Occipital lobe (tissue), 2 donors: ENCODE results near the gene GLT1D1. TPM values are rescaled to one million over a fixed set of nuclear protein-coding genes. Genes with fewer than 3 reads are reported as not detected.
"Not testable (repeated sequence)": the region's sequence is repeated elsewhere in the genome, so short reads cannot be mapped to it uniquely, and the experiment has no call there.

Experiments used
- DNase-seq: peaks from one replicate; lab custom pipeline; 2025; lab: John Stamatoyannopoulos, UW
- total RNA-seq: library from RNA; depleted of rRNA; stranded (reverse); fragments of >200 nt; gene quantifications from one replicate; pipeline ENCODE4 v1.2.3, GENCODE V29; 2014

The GLT1D1 gene
- total RNA-seq, 1 donor from 2014 or later: 8.9 TPM

DNA sequence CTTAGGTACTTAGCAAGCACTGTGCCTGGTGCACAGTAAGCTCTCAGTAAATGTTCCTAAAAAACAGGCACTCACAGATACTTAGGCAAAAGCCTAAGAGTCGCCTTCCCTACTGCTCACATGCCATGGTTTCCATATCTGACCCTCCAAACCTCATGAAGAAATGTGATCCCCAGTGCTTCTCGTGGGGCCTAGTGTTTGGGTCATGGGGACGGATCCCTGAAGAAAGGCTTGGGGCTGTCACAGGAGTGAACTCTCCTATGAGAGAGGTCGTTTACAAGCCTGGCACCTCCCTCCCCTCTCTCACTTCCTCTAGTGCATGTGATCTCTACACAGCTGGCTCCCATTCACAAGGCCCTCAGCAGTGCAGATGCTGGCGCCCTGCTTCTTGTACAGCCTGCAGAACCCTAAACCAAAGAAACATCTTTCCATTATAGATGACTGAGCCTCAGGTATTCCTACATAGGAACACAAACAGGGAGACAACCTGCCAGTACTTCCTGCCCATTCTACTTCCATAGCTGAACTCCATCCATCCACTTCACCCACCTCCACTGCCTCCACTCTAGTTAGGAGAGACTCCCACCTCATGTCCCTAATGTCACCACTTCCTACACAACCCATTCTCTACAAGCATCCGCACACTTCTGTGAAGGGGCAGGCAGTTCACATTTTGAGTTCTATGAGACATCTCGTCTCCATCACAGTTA lies 32.4 kb upstream of the GLT1D1 start:
- no peak for DNase-seq

DNA sequence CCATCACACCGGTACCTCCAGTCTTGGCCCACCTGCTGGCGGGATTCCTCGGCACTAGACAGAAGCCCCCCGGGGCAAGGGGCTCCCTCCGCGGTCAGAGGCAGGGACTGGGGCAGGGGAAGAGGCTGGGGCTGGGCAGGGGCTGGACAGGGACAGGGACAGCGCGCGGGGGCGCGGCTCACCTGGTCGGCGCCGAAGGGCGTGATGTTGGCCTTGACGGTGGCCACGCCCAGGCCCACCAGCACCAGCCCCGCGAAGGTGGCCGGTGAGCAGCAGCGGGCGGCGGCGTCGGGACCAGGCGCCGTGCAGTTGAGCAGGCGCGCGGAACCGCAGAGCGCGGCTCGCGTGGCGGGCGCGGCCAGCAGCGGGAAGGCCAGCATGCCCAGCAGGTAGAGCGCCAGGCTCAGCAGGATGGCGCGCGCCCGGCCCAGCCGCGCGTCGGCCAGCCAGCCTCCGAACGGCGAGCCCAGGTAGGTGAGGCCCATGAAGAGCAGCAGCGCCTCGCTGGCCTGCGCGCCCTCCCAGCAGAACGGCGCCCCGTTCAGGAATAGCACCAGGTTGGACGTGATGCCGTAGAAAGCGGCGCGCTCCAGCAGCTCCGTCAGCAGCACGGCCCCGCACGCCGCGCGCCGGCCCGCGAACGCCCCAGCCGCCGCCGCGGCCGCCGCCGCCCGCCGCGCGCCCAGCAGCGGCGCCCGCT lies 29.9 kb upstream of the GLT1D1 start:
- no peak for DNase-seq

DNA sequence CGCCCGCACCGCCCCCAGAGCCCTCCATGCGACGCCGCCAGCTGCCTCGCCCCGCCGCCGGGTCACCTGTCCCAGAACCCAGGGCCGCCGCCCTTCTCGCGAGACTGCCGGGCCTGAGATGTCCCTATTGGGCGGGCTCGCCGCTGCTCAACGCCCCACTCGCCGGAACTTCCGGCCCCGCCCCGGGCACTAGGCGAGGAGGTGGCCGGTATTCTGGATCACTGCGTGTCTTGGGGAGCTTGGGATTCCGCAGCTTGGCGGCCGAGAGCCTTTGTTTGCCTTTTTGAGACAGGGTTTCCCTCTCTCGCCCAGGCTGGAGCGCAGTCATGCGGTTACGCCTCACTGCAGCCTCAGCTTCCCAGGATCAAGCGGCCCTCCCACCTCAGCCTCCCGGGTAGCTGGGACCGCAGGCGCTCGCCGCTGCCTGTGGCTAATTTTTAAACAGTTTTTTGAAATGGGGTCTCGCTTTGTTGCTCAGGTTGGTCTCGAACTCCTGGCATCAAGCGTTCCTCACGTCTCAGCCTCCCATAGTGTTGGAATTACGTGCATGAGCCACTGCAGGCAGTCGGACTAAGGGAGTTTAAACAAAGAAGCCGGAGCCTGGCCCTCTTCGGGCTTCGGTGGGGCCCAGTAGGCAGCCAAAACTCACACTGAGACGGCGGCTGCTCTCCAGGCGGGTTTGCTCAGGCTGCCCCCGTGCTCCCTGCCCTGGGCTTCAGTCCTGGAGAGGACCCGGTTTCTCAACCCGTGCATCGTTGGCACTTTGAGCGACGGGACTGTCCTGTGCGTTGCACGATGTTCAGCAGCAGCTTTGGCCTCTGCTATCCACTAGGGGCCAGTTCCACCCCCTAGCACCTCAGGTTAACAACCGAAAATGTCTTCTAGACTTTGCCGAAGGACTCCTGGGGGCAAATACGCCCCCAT lies 29.1 kb upstream of the GLT1D1 start, which contains the start of gene SLC15A4:
Gene SLC15A4 (minus strand): TSS at position 43 of the 924 bp plus-strand sequence. CDS start 15 bp downstream, at position 28.
- peak; percentile 92 for DNase-seq

DNA sequence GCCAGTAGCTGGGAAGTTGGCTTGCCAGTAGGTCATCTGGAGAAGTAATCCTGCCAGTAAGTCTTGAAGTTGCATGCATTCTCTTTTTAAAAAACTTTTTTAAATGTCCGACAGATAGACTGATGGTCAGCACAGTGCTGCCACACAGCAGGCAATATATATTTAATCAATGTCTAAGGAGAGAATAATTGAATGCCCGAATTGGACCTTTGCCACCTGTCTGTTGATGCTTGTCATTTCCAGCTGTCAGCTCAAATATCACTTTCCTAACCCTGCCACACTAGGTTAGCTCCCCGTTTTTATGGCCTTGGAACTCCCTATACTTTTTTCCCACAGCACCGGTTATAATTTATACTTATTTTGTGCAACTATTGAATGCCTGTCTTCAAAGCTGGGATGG lies 27.4 kb upstream of the GLT1D1 start:
- DNase-seq: no peak

DNA sequence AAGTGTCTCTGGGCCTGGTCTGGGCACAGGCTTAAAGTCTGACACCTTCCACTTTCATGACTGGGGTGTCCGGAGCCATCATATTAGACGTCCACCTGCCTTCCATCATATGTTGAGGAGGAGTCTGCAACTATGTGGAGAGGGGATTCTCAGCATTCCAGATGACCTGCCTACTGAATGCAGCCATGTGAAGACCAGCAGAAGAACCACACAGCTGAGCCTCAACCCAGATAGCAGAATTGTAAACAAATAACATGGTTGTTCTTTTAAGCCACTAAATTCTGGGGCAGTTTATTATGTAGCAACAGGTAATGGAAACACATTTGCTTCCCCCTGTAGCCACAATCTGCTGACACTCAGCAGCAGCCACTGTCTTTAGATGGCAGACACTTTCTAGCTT lies 25.6 kb upstream of the GLT1D1 start:
- DNase-seq: no peak

DNA sequence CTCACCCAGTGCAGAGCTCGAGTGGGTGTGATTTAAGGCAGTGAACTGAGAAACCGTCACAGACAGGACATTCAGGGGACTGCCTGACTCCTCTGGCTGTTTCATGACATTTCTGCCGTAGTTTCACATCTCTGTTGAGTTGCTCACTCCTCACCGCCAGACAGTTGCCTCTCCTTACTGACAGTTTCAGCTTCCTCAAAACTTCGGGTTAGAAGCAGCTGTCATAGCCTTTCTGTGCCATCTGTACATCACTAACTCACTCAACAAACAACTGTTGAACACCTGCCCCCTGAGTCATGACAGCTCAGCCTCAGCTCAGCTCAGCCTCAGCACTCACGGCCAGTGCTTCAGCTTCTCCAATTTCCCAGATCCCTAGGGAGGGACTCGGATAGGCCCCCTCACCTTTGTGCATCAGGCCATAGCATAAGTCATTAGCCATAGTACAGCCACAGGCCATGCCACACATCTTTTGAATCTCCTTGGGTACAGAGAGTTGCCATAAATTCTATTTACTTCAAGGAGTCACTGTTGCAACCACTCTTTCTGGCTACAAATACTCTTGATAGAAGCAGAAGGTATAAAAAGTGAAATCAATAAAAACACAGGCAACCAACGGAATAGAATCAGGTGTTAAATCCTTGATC lies 23.3 kb upstream of the GLT1D1 start:
- no peak for DNase-seq

DNA sequence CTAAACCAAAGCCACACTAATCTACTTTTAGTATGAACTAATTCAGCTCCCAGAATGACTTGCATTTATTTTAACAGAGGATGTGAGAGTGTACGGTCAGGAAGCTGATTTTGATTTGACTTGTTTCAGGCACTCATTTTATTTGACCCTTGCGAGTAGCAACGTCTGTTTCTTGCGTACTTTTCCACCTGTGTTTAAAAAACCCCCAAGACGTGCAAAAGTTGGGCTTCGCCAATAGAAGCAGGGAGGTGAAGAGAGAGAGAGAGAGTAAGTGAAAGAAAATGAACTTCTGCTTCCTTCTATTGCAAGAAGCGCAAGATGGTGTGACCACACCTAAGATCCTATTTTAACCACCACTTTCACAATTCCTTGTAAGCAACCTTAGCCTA lies 22.8 kb upstream of the GLT1D1 start:
- no peak for DNase-seq

DNA sequence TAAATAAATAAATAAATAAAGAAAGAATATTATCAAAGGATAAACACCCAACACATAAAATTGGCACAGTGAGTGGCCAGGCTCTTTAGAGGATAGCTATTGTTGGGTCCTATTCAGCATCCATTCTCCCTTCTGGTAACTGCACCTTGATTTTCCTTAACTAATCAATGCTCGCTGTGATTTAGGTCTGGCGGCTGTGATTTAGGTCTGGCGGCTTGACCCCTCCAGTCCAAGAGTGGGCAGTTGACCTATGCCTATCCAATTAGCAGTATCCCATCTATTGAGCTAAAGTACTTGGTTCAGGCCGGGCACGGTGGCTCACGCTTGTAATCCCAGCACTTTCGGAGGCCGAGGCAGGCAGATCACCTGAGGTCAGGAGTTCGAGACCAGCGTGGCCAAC lies 19.9 kb upstream of the GLT1D1 start:
- DNase-seq: no peak

DNA sequence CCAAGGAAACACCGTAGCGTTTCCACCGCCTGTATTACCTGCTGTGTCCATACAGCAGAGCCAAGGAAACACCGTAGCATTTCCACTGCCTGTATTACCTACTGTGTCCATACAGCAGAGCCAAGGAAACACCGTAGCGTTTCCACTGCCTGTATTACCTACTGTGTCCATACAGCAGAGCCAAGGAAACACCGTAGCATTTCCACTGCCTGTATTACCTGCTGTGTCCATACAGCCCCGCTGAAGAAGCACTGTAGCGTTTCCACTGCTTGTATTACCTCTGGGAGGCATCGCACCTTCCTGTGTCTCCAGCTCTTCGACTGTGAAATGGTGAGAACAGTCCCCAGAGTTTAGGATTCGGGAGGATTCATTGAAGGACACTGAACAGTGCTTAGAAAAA lies 13.4 kb upstream of the GLT1D1 start:
- not testable (repeated sequence) for DNase-seq

DNA sequence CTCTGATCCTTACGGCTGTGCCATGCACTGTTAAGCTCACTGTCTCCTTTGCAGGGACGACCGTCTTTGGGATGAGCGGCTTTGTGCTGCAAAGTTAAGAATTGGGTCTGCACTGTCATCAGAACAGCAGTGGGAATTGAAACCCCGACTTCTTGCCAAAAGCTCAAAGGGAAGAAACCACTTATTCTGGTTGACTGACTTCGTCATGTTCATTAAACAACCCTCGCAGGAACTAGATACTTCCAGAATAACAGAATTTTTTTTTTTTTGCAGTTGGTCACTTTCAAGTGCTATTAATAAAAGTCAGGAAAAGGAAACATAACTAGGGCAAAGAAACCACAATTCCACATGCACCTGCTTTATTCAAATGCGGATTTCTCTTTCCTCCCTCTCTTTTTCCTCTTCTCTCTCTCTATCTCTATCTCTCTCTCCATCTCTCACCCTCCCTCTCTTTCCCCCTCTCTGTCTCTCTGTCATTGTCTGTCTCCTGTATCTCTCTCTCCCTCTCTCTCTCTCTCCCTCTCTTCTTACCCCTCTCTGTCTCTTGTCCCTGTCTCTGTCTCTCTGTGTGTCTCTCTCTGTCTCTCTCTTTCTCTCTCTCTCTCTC lies 12.3 kb upstream of the GLT1D1 start:
- DNase-seq: no peak

DNA sequence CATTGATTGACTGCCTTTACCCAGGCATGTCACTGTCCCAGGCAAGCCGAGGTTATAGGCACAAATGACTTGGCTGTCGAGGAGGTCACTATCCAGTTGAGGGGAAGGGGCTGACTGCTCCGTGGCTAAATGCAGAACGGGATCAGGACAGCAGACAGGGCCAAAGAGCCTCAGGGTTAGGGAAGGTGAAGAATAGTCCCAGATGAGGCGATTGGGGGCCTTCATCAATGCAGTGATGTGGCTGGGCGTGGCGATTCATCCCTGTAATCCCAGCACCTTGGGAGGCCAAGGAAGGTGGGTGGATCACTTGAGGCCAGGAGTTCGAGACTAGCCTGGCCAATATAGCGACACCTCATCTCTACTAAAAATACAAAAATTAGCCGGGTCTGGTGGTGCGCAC lies 10.7 kb upstream of the GLT1D1 start:
- no peak for DNase-seq

DNA sequence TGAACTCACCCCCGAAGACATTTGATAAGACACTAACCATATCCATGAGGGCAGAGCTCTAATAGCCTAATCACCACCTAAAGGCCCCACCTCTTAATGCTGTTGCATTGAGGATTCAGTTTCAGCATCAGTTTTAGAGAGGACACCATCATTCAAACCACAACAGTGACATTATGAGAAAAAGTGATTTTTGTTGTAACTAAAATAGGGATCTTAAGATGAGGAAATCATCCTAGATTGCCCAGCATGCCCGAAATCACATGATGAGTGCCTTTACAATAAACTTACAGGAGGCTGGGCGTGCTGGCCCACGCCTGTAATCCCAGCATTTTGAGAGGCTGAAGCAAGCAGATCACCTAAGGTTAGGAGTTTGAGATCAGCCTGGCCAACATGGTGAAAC lies 9.7 kb upstream of the GLT1D1 start:
- DNase-seq: no peak

DNA sequence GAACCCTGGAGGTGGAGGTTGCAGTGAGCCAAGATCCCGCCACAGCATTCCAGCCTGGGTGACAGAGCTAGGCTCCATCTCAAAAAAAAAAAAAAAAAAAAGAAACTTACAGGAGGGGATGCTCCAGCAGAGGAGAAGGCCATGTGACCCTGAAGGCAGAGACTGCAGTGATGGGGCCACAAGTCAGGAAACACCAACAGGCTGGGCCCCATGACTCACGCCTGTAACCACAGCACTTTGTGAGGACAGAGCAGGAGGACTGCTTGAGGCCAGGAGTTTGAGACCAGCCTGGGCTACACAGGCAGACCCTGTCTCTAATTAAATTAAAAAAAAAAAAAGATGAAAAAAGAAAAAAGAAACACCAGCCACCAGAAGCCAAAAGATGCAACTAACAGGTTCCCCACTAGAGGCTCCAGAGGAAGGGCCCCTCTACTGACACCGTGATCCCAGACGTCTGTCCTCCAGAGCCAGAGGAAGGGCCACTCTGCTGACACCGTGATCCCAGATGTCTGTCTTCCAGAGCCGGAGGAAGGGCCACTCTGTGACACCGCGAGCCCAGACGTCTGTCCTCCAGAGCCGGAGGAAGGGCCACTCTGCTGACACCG lies 9.1 kb upstream of the GLT1D1 start:
- no peak for DNase-seq

DNA sequence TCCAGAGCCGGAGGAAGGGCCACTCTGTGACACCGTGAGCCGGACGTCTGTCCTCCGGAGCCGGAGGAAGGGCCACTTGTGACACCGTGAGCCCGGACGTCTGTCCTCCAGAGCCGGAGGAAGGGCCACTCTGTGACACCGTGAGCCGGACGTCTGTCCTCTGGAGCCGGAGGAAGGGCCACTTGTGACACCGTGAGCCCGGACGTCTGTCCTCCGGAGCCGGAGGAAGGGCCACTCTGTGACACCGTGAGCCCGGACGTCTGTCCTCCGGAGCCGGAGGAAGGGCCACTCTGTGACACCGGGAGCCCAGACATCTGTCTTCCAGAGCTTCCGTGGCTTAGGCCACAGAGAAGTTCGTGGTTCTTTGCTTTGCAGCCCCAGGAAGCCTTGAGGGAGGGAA lies 6.6 kb upstream of the GLT1D1 start:
- not testable (repeated sequence) for DNase-seq

DNA sequence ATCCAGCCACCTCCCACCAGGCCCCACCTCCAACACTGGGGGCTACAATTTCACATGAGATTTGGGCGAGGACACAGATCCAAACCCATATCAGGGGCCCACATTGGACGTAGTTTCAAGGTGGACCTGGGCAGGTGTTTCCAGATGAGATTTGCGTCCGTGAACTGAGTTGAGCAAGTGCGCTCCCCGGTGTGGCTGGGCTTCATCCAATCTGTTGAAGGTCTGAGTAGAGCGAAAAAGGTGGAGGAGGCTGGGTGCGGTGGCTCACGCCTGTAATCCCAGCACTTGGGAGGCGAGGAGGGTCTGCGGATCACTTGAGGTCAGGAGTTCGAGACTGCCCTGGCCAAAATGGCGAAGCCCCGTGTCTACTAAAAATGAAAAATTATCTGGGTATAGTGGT lies 4.9 kb upstream of the GLT1D1 start:
- no peak for DNase-seq

DNA sequence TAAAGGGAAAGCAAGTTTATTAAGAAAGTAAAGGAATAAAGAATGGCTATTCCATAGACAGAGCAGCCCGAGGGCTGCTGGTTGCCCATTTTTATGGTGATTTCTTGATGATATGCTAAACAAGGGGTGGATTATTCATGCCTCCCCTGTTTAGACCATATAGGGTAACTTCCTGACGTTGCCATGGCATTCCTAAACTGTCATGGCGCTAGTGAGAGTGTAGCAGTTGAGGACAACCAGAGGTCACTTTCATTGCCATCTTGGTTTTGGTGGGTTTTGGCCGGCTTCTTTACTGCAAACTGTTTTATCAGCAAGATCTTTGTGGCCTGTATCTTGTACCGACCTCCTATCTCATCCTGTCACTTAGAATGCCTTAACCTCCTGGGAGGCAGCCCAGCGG lies 3.5 kb upstream of the GLT1D1 start:
- DNase-seq: not testable (repeated sequence)

DNA sequence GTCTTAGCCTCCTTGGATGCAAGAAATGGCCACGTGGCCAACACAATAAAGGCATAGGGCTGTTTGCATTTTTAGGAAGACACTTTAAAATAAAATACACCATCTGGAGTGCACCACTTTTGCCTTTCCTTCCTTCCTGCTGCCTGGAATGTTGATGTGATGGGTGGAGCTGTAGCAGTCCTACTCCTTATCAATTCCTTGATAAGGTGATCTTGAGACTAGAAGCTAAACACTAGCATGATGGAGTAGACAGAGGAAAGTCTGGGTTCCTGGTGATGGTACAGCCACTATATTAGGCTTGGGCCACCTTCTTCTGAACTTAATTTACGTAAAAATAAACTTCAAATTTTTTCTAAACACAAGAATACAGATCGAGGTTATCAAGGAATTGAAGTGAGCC lies 2.9 kb upstream of the GLT1D1 start:
- no peak for DNase-seq

DNA sequence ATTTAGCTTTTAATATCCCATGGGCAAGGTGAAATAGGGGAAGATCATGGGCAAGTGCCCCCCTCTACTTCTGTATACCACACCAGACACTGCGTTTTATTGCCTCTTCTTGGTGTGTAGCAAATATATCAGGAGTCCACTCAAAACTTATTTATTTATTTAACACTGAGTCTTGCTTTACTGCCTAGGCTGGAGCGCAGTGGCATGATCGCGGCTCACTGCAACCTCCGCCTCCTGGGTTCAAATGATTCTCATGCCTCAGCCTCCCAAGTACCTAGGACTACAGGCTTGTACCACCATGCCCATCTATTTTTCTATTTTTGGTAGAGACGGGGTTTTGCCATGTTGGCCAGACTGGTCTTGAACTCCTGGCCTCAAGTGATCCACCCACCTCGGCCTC lies 1.8 kb upstream of the GLT1D1 start:
- not testable (repeated sequence) for DNase-seq

DNA sequence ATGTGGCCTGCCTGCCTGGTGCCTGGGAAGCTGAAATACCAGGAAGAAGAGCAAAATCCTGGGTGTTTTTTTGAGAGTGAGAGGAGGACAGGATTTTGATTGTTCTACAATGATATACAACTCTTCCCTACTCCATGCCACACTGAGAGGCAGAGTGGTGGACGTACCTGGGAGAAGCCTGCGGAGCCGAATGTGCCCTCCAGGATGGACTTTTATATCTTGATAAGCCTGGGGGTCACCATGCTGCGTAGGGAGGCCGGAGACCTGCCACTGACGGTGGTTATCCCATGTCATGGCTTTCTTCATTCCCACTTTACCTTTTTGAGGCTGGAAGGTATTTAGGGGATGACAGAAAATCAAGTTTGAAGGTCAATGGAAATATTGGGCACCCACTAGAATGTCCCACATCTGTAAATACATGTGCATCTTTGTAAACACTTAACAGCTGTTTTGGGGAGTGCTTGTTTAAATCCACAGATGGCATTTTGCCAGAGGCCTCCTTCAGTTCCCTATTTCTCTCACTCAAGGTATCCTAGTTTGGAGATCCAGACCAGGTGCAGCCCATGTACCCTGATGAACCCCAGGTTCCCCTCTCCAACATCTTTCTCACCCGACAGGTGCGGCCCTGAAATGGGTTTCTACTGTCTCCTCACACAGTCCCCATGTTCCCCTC lies 1.1 kb upstream of the GLT1D1 start:
- DNase-seq: no peak

DNA sequence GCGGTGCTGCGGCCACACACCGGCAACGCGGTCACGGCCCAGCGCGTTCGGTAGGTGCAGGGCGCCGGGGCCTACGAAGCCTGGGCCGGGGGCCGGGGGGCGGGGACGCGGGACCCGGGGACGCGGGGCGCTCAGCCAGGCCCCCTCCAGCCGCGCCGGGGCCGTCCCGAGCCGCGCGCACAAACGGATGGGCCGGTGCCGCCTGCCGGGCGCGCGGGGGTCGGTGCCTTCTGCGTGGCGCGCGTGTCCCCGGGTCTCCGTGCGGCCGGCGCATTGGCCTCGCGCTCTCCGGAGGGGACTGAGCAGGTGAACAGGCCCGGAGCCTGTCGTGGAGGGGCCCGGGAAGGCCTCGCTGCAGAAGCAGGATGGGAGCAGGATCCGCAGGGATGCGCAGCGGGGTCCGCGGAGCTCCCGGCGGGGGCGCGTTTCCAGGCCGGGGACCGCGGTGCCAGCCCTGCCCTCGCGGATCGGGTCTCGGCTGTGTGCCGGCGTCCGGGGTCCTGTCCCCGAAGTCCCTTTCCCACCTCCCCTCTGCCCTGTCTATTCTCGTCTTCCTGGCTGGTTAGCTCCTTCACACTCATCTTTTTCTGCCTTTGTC lies 421 bp downstream of the GLT1D1 start:
- peak; percentile 24 for DNase-seq
